Neuronal stem cell (in vitro differentiated cells): ENCODE data around the gene GPS2.
A peak's percentile ranks its signal among the peaks of the same experiment; 100 is the strongest.

Experiments
- DNase-seq: peaks from one replicate; pipeline ENCODE4 v3.0.0-alpha.2; 2013; ENCODE audit warnings: low spot score
- H2AFZ ChIP-seq: one replicate; pipeline ENCODE4 v1.6.1; 2013; ENCODE audit warnings: mild to moderate bottlenecking, low read length, inconsistent platforms
- H2AK5ac ChIP-seq: 2 replicates; pipeline ENCODE4 v1.6.1; 2013; ENCODE audit warnings: low read depth, mild to moderate bottlenecking, inconsistent platforms, low read length, moderate library complexity, mixed read lengths
- H2BK120ac ChIP-seq: 2 replicates; pipeline ENCODE4 v1.6.1; 2013; ENCODE audit warnings: low read depth, mild to moderate bottlenecking, inconsistent platforms, low read length, moderate library complexity, mixed read lengths
- H2BK12ac ChIP-seq: one replicate; pipeline ENCODE4 v1.6.1; 2013; ENCODE audit warnings: low read length, inconsistent platforms
- H2BK15ac ChIP-seq: 2 replicates; pipeline ENCODE4 v1.6.1; 2013; ENCODE audit warnings: mild to moderate bottlenecking, low read length, inconsistent platforms, mixed read lengths
- H2BK5ac ChIP-seq: one replicate; pipeline ENCODE4 v1.6.1; 2013; ENCODE audit warnings: inconsistent platforms, mild to moderate bottlenecking, low read length, moderate library complexity
- H3K14ac ChIP-seq: one replicate; pipeline ENCODE4 v1.6.1; 2013; ENCODE audit warnings: low read length, inconsistent platforms
- H3K18ac ChIP-seq: 2 replicates; pipeline ENCODE4 v1.6.1; 2013; ENCODE audit warnings: low read length, inconsistent platforms
- H3K23ac ChIP-seq: 2 replicates; pipeline ENCODE4 v1.6.1; 2013; ENCODE audit warnings: low read depth, mild to moderate bottlenecking, mixed read lengths, low read length, inconsistent platforms; ENCODE audit not compliant: poor library complexity
- H3K27ac ChIP-seq: replicated peaks from 3 replicates; pipeline ENCODE4 v1.5.1; 2013; ENCODE audit warnings: low read length, inconsistent platforms
- H3K27me3 ChIP-seq, 3 experiments: 2 replicates each; pipeline ENCODE4 v1.6.1; 2013; ENCODE audit warnings: low read length in 3 of 3, mild to moderate bottlenecking in 2 of 3, inconsistent platforms in 1 of 3, low read depth in 1 of 3, mixed read lengths in 1 of 3, moderate library complexity in 1 of 3; ENCODE audit not compliant: control insufficient read depth in 3 of 3, insufficient read depth in 3 of 3
- H3K36me3 ChIP-seq, 2 donors: replicated peaks in 1 of 2; 2 replicates each; pipeline ENCODE4 v1.6.1; 2013; ENCODE audit warnings: low read length in 2 of 2; ENCODE audit not compliant: control insufficient read depth in 2 of 2, insufficient read depth in 2 of 2
- H3K4ac ChIP-seq: 2 replicates; pipeline ENCODE4 v1.6.1; 2013; ENCODE audit warnings: inconsistent platforms, mild to moderate bottlenecking, low read length, moderate library complexity
- H3K4me1 ChIP-seq, 2 donors: 1 replicate in 1 of 2; 2 replicates in 1 of 2; pipeline ENCODE4 v1.6.1; 2013; ENCODE audit warnings: low read length in 2 of 2, low read depth in 1 of 2; ENCODE audit not compliant: control insufficient read depth in 2 of 2, insufficient read depth in 1 of 2
- H3K4me2 ChIP-seq: one replicate; pipeline ENCODE4 v1.6.1; 2013; ENCODE audit warnings: mild to moderate bottlenecking, low read length, inconsistent platforms; ENCODE audit not compliant: insufficient read depth, poor library complexity, severe bottlenecking
- H3K4me3 ChIP-seq, 2 donors: 2 replicates each; pipeline ENCODE4 v1.5.1; 2013; ENCODE audit warnings: low read length in 2 of 2, mild to moderate bottlenecking in 2 of 2, inconsistent platforms in 1 of 2, moderate library complexity in 1 of 2
- H3K79me1 ChIP-seq: one replicate; pipeline ENCODE4 v1.6.1; 2013; ENCODE audit warnings: low read depth, mild to moderate bottlenecking, inconsistent platforms, low read length, moderate library complexity
- H3K9ac ChIP-seq: one replicate; pipeline ENCODE4 v1.6.1; 2013; ENCODE audit warnings: mild to moderate bottlenecking, low read depth, low read length, inconsistent platforms; ENCODE audit not compliant: poor library complexity
- H3K9me3 ChIP-seq, 2 donors: replicated peaks in 1 of 2; 2 replicates each; pipeline versions ENCODE3 to v1.6.1; 2013; ENCODE audit warnings: low read length in 2 of 2, mild to moderate bottlenecking in 2 of 2, inconsistent platforms in 1 of 2, low read depth in 1 of 2, mixed read lengths in 1 of 2, moderate library complexity in 1 of 2; ENCODE audit not compliant: control insufficient read depth in 2 of 2, insufficient read depth in 1 of 2
- H4K8ac ChIP-seq: one replicate; pipeline ENCODE4 v1.6.1; 2013; ENCODE audit warnings: low read depth, mild to moderate bottlenecking, inconsistent platforms, low read length, moderate library complexity
- H4K91ac ChIP-seq: one replicate; pipeline ENCODE4 v1.6.1; 2013; ENCODE audit warnings: low read length, low read depth, mild to moderate bottlenecking, inconsistent platforms; ENCODE audit not compliant: poor library complexity
- WGBS, 2 donors: extraction: QIAGEN DNeasy Blood & Tissue Kit; methylation state at CpG; one replicate each; pipeline ENCODE4 v1.1.7; 2013; ENCODE audit warnings: missing lambda C conversion rate in 2 of 2, mixed read lengths in 1 of 2; ENCODE audit not compliant: insufficient read length in 2 of 2, insufficient replicate concordance in 1 of 2; ENCODE audit errors: extremely low coverage in 2 of 2; 5-methylcytosine and 5-hydroxymethylcytosine counted together

Gene GPS2

DNA sequence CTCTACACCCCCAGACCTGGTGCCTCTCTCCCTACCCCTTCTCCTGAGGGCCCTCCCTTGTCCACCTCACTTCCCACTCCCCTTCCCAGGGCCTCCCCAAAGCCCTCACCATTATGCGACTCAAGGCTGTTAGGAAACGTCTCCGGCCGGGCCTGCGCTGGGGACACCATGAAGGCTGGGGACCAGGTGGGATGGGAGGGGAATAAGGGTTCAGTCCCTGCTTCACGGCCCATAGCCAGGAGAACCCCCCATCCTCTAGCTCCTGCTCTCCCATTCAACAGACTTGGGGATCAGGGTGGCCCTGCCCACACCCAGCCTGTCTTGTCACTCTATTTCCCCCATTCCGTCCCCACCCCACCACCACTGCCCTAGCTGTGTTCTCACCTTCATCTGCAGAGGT lies 11.9 kb upstream of the GPS2 start:
- H3K4ac ChIP-seq, result no peak overlapping the region
- H3K14ac ChIP-seq, result no peak overlapping the region
- DNase-seq, result no peak
- H2BK15ac ChIP-seq, result no peak overlapping the region
- H4K91ac ChIP-seq, result no peak overlapping the region
- no peak overlapping the region for H2BK120ac ChIP-seq
- no peak overlapping the region for H4K8ac ChIP-seq
- H3K27ac ChIP-seq, result no peak overlapping the region
- no CpG with 5 or more reads among the region's 7 CpGs for WGBS, 2 donors
- H3K27me3 ChIP-seq, result no peaks in the 10 kb centered on the region
- H2BK5ac ChIP-seq, result no peak overlapping the region
- H3K9ac ChIP-seq, result no peak overlapping the region
- H3K4me2 ChIP-seq, result no peak overlapping the region
- H3K18ac ChIP-seq, result no peak overlapping the region
- H3K4me3 ChIP-seq, result no peak overlapping the region
- no peak overlapping the region for H2AFZ ChIP-seq
- no peak overlapping the region for H2AK5ac ChIP-seq
- H3K9me3 ChIP-seq, result no peaks in the 10 kb centered on the region
- H2BK12ac ChIP-seq, result peak overlapping the region; percentile 51
- H3K23ac ChIP-seq, result no peak overlapping the region
- peaks cover 13 to 15% of the 10 kb centered on the region in 2 donors for H3K4me1 ChIP-seq
- peaks cover 18% of the 10 kb centered on the region for H3K79me1 ChIP-seq
- peaks cover 39 to 52% of the 10 kb centered on the region in 2 donors for H3K36me3 ChIP-seq

DNA sequence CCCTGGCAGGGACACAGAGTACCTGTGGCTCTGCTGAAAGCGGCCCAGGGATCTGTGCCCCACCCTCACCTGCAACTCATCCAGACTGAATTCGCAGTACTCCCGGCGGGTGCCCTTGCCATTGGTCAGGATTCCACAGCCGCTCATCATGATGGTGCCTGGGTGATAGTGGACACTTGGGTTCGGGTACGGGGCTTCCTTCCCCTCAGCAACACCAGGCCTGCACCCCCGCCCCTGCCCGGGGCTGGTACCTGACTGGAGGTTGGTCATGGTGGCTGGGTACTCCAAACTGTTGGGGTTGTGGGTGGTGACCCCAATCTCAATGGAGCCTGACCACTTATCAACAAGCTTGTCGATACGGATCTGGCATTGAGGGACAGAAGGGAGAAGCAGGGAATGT lies 11.0 kb upstream of the GPS2 start:
- Histone ChIP-seq H3K4me2 (no peak overlapping the region), H3K18ac (no peak overlapping the region), H3K4ac (no peak overlapping the region), H2BK120ac (no peak overlapping the region), H4K8ac (no peak overlapping the region), H2BK15ac (no peak overlapping the region), H3K79me1 (peaks cover 18% of the 10 kb centered on the region), H2BK12ac (no peak overlapping the region), H3K4me1 (peaks cover 13 to 15% of the 10 kb centered on the region in 2 donors), H3K23ac (no peak overlapping the region), H4K91ac (no peak overlapping the region), H3K36me3 (peaks cover 47 to 60% of the 10 kb centered on the region in 2 donors), H2BK5ac (no peak overlapping the region), H3K9ac (no peak overlapping the region), H3K14ac (no peak overlapping the region), H3K9me3 (no peaks in the 10 kb centered on the region), H3K27ac (no peak overlapping the region), H3K27me3 (no peaks in the 10 kb centered on the region), H3K4me3 (no peak overlapping the region), H2AK5ac (no peak overlapping the region), H2AFZ (no peak overlapping the region)
- WGBS, 2 donors, result no CpG with 5 or more reads among the region's 11 CpGs
- no peak for DNase-seq

DNA sequence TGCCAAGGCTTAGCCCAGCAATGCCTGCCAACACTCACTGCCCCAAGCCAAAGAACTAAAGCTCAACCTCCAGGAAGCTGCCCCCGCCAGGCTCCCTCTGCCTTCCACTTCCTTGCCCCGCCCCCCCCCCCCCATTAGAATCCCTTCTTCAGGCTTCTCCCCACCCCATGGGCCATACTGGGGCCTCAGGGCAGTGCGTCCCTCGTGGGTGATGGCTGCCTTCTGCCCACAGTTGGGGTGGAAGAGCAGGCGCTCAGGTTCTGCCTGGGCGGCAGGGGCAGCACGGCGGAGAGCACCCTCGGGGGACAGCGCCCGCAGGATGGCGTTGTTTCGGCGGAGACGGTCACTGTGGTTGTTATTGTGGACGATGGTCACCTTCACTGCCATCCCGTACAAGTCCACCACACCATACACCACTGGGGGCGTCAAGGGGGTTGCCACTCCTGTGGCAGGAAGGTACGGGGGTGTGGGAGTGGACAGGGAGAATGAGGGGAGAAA lies 9.9 kb upstream of the GPS2 start:
- Histone ChIP-seq H3K4me3 (peak overlapping the region in 1 of 2 donors; percentile 16), H4K91ac (no peak overlapping the region), H3K18ac (no peak overlapping the region), H2BK15ac (no peak overlapping the region), H2BK120ac (no peak overlapping the region), H3K4me2 (no peak overlapping the region), H2BK12ac (no peak overlapping the region), H3K79me1 (peaks cover 18% of the 10 kb centered on the region), H3K4ac (no peak overlapping the region), H3K23ac (no peak overlapping the region), H3K36me3 (peaks cover 57 to 71% of the 10 kb centered on the region in 2 donors), H2AK5ac (no peak overlapping the region), H2BK5ac (no peak overlapping the region), H3K4me1 (peaks cover 7 to 8% of the 10 kb centered on the region in 2 donors), H4K8ac (no peak overlapping the region), H3K27me3 (no peaks in the 10 kb centered on the region), H3K27ac (no peak overlapping the region), H3K9ac (peak overlapping the region; percentile 15), H2AFZ (no peak overlapping the region), H3K14ac (no peak overlapping the region), H3K9me3 (no peaks in the 10 kb centered on the region)
- no peak for DNase-seq
- WGBS, 2 donors, result no CpG with 5 or more reads among the region's 19 CpGs

GRCh38 chr17:7324438-7324779 lies 9.2 kb upstream of the GPS2 start:
- Histone ChIP-seq H2BK120ac (no peak overlapping the region), H3K27me3 (no peaks in the 10 kb centered on the region), H3K4me3 (peak overlapping the region in 1 of 2 donors; percentile 16), H3K9me3 (no peaks in the 10 kb centered on the region), H4K91ac (no peak overlapping the region), H3K36me3 (peaks cover 57 to 74% of the 10 kb centered on the region in 2 donors), H3K4ac (no peak overlapping the region), H2AK5ac (peak overlapping the region; percentile 58), H3K18ac (no peak overlapping the region), H3K27ac (no peak overlapping the region), H4K8ac (no peak overlapping the region), H2BK12ac (no peak overlapping the region), H3K79me1 (peaks cover 18% of the 10 kb centered on the region), H2AFZ (no peak overlapping the region), H3K23ac (no peak overlapping the region), H2BK15ac (no peak overlapping the region), H2BK5ac (no peak overlapping the region), H3K9ac (no peak overlapping the region), H3K4me1 (peaks cover 7 to 8% of the 10 kb centered on the region in 2 donors), H3K14ac (no peak overlapping the region), H3K4me2 (no peak overlapping the region)
- no CpG with 5 or more reads among the region's 3 CpGs for WGBS, 2 donors
- DNase-seq, result no peak
